Measurements from ENCODE around the gene MYO10. TPM values are rescaled to one million over a fixed set of nuclear protein-coding genes. Genes with fewer than 3 reads are reported as not detected.
"Not testable (repeated sequence)": the region's sequence is repeated elsewhere in the genome, so short reads cannot be mapped to it uniquely, and the experiment has no call there.

The MYO10 gene
- total RNA-seq, 1 donor from 2014 or later: 46.1 TPM

- DNase-seq (ENCODE audit: low read depth in 2 of 2): peak; percentile 10 to 68
These were observed 47.4 kb downstream of the MYO10 start for GRCh38 chr5:16888694-16889124.

DNA sequence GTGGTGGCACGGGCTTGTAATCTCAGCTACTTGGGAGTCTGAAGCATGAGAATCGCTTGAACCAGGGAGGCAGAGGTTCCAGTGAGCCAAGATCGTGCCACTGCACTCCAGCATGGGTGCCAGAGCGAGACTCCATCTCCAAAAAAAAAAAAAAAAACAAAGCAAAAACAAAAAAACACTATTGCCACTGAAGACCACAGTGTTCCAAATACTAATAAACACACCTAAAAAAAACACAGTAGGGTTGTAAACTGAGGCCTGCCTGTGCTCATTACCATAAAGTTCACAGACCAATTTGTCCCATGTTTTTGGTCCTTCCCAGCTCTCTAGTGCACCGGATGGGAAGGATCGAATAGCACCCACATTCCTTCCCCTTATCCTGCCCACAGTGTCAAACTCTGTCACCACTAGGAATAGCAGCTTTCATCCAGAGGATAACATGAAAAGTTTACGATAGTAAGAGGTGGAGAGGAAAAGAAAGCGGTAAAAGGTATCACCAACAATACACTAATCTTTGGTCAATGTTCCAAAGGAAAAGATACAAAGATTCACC, 49.2 kb downstream of the MYO10 start:
- no peak for DNase-seq (ENCODE audit: low read depth in 2 of 2)

- DNase-seq (ENCODE audit: low read depth in 2 of 2): no peak
These were observed 49.7 kb downstream of the MYO10 start for GRCh38 chr5:16886366-16886736.

DNA sequence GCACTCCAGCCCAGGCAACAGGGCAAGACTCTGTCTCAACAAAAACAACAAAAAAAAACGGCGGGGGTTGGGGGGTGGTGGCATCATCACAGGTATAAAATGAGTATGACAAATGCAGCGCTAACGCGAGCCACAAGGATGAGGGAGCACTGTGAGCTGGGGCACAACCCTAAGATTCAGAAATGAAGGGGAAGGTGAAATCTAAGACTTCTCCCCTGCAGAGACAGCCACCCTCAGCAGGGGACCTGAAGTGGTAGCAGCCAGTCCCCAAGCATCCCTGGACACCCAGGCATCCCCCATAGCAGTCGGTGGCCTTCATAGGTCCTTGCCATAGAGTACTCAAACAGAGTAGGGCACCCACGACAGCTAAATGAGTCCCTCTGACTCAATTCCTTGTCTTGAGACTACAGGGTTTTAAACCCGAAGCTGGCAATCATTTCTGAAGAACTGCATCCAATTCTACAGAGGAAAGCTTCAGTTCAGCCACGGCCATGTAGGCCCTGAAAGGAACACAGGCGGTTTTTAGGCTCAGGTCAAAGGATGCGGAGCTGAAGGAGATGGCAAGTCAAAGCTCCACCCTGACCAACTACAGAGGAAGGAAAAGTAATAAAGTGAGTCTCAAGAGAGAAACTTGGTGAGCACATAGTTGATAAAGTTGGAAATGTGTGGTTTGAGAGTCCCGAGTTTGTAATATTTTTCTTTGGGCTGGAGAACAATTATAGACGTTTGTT, 50.3 kb downstream of the MYO10 start:
- no peak for DNase-seq (ENCODE audit: low read depth in 2 of 2)

DNA sequence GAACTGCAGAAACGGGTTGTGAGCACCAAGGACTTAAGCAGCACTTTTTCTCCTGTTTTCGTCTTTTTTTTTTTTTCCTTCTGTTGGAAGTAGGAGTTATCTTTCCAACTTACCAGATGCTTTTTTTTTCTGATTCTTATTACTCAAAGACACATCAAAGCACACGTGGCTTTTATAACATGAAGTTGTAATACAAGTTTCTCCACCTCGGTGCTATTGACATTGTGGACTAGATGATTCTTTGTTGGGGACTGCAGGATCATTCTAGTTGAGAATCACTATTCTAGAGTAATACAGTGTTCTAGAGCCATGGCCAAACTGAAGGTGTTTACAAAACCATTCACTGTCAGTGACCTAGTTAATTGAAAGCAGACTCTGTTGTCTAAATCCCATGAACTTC, 51.5 kb downstream of the MYO10 start:
- DNase-seq (ENCODE audit: low read depth in 2 of 2): no peak

DNA sequence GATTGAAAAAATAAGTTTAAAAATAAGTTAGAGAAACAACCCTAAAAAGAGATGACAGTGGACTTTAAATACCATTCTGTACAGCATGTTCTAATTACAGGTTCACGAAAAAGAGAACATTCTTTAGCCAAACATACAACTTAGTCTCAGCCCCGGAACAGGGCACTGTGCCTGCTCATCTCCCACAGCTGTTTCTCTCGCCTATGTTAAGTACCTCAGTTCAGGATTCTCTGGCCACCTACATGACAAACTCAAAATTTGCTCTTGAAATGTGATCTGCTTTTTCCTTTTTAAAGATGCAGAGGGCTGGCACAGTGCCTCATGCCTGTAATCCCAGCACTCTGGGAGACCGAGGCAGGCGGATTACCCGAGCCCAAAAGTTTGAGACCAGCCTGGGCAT, 52.3 kb downstream of the MYO10 start:
- DNase-seq (ENCODE audit: low read depth in 2 of 2): no peak

- DNase-seq (ENCODE audit: low read depth in 2 of 2): no peak
These were observed 52.9 kb downstream of the MYO10 start for GRCh38 chr5:16883176-16883575.

DNA sequence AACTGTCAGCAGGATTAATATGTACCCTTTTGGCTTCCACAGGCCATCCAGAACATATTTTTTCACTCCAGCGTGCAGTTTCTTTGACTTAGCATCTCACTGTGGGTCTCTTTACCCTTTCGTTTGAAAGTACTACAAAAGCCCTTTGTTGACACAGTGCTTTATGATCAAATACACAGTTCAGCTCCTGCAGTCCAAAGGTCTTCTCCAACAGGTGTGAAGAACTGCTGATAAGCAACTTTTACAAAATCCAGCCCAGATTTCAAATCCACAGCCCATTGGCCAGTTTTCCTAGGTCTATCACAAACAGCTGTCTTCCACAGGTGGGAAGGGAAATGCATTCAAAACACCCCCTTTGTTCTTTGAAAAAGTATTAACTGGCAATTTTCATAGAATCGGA, 54.8 kb downstream of the MYO10 start:
- no peak for DNase-seq (ENCODE audit: low read depth in 2 of 2)

- no peak for DNase-seq (ENCODE audit: low read depth in 2 of 2)
These were observed 55.5 kb downstream of the MYO10 start for GRCh38 chr5:16880547-16880946.

GRCh38 chr5:16879650-16880049, 56.4 kb downstream of the MYO10 start:
- DNase-seq (ENCODE audit: low read depth in 2 of 2): no peak

DNA sequence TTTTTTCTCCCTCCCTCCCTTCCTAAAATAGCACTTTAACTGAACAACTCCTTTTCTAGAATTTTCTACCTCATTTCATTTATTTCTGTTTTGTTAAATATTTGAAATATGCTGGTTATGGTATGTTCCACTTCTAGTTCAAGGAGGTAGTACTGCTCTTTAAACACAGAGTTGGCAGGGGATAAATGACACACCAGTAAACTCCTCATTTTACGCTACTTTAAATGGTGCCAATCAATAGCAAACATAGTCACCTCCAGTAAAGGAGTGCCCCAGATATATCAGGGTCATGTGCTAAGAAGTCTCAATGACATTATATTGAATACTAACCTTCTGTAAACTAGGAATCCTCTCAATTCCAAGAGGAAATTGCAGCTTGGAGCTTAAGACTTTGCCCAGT, 56.9 kb downstream of the MYO10 start:
- no peak for DNase-seq (ENCODE audit: low read depth in 2 of 2)

DNA sequence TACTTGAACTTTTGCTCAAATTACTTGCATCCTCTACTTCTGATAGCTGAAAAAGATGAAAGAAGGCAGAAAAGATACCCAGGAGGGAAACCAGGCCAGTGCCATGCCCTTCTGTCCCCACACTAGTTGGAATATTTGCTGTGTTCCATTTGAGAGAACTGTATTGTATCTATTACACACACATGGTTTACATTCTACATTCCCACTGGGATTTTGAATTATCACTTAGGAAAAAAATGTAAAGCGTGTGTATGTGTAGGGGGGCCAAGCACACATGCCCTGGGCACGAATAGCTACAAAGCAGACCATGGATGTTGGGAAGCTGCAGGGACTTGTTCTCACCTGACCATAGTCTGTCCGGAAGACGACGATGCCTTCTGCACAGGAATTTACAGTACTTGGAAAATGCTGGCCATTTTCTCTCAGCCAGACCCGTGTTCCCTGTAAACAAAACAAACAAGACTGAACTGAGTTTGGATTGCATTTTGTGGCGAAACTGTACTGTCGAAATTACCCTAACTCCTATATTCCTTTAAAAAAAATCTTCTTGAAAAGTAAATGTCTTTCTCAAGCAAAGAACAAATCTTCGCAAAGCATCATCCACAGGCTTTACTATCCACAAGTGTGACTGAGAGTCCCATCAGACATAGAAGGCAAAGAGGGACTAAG, 58.7 kb downstream of the MYO10 start:
- DNase-seq (ENCODE audit: low read depth in 2 of 2): no peak

- DNase-seq (ENCODE audit: low read depth in 2 of 2): not testable (repeated sequence)
These were observed 61.7 kb downstream of the MYO10 start for GRCh38 chr5:16874424-16874823.

DNA sequence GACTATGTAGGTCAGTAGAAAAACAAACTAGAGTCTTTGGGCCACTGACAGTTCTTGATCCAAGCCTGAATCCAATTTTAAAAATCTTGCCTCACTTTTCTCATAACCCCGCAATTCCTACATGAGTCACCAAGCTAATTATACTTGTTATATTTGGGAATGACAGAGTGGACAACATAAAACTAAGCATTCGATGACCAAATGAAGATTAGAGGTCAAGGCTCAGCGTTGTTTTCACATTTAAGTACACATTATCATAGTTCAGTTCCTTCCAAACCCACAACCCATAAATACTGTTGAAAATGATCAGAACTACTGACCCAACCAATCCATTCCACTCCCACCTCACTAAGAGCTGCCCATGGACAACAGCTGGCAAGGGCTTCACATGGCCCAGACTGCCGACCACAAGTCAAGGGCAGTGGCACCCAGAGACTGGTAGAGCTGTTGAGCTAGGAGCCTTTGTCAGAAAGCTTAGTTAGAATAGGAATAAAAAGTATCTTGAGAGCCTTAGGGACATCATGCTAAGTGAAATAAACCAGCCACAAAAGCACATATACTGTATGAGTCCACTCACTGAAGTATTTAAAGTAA, 64.2 kb downstream of the MYO10 start:
- no peak for DNase-seq (ENCODE audit: low read depth in 2 of 2)

GRCh38 chr5:16870878-16871277, 65.2 kb downstream of the MYO10 start:
- no peak for DNase-seq (ENCODE audit: low read depth in 2 of 2)

- DNase-seq (ENCODE audit: low read depth in 2 of 2): no peak
These were observed 66.0 kb downstream of the MYO10 start for GRCh38 chr5:16869821-16870796.

DNA sequence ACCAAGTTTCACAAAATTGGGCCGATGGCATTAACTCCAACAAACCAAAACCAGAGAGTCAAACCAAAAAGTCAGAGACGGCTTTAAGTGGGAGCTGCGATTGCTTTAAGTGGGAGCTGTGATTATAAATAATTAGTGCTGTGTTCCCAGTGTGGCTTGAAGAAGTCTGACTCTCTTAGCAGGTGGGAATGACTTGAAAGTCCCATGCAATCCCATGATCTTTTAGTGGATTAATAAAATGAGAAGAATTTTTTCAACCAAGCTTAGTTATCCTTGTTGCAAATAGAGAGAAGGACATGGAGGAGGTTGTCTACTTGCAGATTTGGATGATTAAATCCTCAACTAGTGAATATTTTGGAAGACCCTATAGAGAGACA, 68.5 kb downstream of the MYO10 start:
- no peak for DNase-seq (ENCODE audit: low read depth in 2 of 2)

DNA sequence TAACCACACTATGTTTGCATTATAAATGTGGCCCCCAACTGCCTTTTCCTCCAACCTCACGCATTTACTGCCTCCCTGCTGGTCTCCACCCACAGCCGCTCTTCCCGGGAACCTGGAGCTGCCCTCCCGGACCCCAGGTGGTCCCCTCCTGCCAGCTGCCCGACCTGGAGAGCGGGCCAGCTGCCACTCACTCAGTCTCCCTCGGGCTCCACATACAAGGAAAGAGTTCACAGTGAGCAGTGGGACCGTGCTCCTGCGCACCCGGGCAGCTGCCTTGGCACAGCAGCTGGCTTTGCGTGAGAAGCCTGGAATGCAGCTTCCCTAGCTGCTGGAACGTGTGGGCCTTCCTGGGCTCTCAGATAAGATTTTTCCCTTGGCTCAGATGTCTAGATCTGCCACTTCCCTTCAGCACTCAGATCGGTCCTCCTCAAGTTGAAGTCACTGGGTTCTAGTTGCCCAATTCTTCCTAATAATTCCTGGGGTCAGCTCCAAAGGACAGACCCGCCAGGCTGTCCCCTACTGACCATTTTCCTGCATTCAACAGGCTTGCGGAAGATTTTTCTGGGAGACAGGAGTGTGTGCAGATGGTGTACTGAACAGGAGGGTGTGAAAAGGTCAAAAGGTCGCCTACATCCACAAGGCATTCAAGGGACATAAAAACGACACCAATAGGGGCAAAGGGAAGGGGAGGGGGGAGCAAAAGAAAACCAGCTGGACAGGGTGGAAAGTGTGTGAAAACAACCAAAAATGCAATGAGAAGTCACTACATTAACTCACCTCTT, 69.1 kb downstream of the MYO10 start:
- no peak for DNase-seq (ENCODE audit: low read depth in 2 of 2)

DNA sequence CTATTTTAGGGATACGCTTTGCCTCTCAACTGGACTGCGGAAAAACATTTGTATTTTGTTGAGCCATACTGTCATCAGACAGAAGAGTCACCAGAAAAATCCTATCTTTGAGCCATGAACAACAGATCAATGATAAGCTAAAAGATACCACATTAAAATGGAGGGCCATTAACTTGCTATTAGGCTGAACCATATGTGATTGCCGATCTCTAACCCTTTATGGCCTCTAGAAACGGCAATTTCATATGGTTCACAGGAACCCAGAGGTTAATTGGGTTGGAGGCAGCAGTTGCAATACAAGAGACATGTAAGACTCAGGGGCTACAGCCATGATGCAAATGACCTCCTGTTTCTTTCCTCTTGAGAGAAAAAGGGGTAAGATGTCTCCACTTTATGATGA, 69.8 kb downstream of the MYO10 start:
- no peak for DNase-seq (ENCODE audit: low read depth in 2 of 2)

GRCh38 chr5:16865151-16865550, 70.9 kb downstream of the MYO10 start:
- no peak for DNase-seq (ENCODE audit: low read depth in 2 of 2)
